NCI-H1092 (cell line): ENCODE measurements around the gene HS3ST3A1.
"Not testable (repeated sequence)": the region's sequence is repeated elsewhere in the genome, so short reads cannot be mapped to it uniquely, and the experiment has no call there.

ENCODE experiments used
- DNase-seq: peaks from one replicate; lab custom pipeline; 2025; lab: John Stamatoyannopoulos, UW

HS3ST3A1 gene

DNA sequence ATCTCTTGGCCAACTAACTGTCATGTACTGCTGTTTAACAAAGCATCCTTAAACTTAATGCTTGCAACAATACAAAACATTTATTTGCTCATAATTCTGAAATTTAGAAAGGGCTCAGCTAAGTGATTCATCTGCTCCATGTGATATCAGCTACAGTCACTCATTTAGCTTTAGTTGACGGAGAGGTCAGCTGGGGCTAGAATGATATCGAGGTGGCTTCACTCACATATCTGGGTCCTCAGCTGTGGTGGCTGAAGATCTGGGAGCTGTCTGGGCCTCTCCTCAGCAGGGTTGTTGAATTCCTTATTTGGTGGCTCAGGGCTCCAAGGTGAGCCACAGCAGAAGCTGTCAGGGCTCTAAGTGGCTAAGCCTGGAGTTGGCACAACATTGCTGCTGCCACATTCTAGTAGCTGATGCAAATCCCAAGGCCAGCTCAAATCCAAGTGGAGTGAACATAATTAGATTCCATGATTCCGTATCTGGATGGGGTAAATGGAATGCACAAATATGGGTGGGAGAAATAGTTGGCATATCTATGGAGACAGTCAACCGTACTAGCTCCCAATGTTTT, 62.8 kb downstream of the HS3ST3A1 start:
- no peak for DNase-seq

- DNase-seq: no peak
Observed at GRCh38 chr17:13537871-13538643, 63.7 kb downstream of the HS3ST3A1 start.

DNA sequence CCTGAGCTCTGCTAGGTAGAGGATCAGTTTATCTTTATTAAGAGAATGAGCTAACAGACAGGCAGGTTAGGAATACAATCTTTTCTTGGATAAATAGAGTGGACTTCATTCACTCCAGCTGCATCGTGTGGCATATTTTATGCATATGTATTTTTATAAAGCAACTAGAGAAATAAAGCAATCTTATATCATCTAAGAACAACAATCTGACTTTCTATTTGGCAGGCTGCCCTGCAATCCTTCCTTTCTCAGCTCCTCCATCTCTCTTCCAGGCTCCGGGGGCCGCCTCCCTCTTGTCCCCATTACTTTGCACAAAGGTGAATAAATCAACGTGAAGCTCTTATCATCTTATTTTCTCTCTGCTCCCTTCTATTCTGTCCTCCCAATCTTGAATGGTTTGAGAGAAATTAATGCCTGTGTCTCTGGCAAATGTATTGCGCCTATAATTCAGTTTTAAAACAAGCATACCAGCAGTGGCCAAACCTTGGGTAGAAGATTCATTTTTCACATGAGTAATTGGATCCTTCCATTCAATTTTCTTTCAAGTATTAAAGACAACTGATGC, 64.5 kb downstream of the HS3ST3A1 start:
- no peak for DNase-seq

DNA sequence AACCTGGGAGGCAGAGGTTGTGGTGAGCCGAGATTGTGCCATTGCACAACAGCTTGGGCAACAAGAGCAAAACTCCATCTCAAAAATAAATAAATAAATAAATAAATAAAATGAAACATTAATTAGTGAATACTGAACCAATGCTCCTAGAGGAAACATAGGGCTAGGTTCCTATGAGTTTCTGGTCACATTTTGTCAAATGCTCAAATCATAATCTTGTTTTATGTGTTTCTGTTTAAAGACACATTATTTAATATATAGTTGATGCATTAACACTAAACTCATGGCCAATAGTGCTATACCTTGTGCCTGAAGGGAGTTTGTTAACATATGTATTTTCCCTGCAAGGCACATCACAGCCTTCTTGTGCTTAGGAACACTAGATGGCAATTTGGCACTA, 66.8 kb downstream of the HS3ST3A1 start:
- no peak for DNase-seq

DNA sequence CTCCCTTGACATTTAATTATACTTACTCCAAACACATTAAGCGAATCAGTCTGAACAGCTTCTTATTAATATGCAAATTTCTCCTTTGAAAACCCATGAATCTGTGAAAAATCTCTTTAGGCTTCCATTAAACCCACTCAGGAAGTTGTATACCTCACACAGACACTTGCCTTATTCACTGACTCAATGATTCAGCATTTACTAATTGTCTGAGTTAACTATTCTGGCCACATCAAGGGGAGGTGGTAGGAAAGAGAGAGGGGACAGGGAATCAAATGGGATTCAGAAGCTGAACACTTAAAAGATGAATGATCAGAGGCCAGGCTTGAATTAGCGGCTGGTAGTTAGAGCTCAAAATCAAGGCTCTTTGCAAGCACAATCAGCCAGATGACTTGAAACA, 70.0 kb downstream of the HS3ST3A1 start:
- no peak for DNase-seq

- no peak for DNase-seq
Observed at GRCh38 chr17:13525876-13526275, 75.9 kb downstream of the HS3ST3A1 start.

DNA sequence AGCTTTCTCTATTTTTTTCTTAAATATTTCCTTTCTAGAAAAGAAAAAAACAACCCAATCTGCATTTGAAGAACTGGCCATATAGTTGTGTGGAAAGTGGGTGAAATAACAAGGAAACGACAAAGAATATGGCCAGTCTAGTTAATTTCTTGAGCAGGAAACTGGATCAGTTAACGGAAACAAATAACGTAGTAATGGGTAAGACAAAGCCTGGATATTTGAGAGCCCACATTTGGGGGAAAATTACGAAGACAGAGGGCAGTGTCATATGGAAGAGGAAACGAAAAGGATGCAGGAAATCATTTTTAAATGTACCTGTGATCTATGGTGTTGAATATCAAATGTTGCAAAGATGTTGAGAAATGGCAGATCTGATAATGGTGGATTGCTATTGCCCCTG, 78.6 kb downstream of the HS3ST3A1 start:
- DNase-seq: no peak

- no peak for DNase-seq
Observed at GRCh38 chr17:13522749-13523148, 79.0 kb downstream of the HS3ST3A1 start.

DNA sequence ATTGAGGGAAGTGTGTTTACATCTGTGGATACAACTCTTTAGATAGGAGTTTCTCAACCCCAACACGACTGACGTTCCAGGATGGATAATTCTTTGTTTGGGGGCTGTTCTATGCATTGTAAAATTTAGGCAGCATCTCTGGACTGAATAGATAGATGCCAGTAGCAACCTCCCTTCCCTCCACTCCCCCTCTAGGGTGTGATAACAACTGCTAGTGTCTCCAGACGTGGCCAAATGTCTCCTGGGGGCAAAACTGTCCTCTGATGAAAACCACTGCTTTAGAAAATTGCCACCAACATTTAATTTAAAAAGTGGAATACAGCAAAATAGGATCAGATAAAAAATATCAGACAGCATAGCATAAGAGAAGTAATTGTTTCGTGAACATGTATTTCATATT, 79.9 kb downstream of the HS3ST3A1 start:
- DNase-seq: no peak

DNA sequence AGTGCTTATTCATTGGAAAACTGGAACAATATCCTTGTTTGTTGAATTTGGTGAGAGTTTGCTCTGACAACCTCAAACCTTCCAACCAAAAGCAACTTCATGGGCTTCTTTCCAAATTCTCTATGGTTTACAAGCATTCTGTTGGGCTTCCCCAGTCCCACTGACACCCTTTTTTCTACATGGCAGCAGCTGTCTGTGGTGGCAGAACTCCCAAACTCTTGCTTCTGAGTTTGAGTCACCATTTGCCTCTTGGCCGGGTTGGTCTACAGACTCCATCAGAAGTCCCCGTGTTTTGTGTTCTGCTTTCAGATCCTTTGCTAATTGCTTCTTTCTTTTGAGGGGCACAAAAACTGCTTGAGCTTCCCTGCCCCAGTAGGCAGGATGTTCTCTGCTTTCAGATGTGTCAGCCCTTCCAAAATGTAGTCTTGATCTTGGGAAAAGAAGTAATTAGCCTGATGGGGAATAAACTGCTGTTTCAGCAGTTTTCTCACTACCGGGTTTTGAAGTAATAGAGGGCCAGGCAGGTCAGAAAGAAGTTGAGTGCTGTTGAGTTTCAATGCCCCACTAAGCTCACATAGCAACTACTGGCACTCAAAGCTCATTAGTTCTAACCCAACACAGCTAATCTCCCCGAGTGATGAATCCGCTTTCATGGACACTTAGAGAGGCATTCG, 80.7 kb downstream of the HS3ST3A1 start:
- no peak for DNase-seq

DNA sequence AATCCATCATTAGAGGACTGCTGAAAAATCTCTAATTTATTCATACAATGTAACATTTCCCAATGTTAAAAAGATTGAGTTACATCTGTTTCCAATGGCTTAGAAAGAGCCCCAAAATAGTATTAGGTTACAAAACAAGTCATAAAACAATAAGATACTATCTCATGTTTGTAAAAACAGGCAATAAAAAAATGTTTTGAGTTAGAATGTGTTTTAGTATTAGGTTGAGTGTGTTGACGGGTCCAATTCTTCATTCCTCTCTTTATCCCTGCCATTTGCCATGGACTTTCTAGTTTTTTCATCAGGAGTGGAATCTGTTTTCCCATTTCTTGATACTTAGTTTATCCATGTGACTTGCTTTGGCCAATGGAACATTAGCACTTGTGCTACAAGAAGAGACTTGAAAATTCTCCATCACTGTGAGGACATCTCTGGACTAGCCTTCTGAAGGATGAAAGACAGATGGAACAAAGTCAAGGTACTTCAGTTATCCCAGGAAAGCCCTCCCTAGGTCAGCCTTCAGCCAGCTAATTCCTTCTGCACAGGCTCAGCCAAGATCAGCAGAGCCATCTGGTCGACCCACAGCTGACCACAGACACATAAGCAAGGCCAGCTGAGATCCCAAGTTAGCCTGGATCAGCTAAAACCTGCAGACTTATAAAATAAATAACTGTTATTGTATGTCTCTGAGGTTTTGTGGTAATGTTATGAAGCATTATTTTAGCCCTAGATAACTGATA, 83.3 kb downstream of the HS3ST3A1 start:
- no peak for DNase-seq

DNA sequence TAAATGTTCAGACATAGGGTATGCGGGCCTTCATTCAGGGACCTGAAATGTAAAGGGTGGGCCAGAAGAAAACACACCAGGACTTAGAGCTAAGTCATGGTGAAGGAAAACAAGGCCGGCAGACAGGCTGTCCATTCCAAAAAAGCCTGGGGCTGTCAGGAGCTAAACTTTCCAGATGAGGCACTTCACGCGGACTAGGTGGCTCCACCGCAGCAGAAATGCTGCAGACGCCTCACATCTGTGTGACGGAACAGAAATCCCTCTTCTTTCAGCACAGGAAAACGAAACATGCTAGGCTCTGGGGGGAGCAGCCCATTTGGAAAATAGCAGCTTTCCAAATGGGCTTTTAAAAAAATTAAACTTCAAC, 88.7 kb downstream of the HS3ST3A1 start:
- DNase-seq: no peak

DNA sequence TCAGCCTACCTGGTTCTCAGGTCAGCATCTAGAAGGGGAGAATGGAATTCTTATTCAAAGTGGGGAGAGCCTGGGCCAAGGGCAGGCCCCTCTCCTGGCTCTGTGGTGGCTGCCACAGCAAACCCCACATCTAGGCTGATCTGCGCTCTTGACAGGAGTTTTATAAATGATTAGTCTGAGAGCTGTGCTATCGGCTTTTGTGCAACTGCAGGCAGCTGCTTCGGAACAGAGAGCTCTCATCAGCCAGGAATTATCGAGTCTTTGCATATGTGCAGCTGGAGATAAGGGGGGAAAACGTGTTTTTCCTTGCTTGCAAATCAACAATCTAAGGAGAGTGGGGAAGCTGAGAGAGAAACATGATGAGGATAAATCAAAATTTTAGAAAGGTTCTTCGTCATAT, 91.7 kb downstream of the HS3ST3A1 start:
- no peak for DNase-seq

- no peak for DNase-seq
Observed at GRCh38 chr17:13509527-13509926, 92.2 kb downstream of the HS3ST3A1 start.

- DNase-seq: no peak
Observed at GRCh38 chr17:13508896-13509295, 92.8 kb downstream of the HS3ST3A1 start.

DNA sequence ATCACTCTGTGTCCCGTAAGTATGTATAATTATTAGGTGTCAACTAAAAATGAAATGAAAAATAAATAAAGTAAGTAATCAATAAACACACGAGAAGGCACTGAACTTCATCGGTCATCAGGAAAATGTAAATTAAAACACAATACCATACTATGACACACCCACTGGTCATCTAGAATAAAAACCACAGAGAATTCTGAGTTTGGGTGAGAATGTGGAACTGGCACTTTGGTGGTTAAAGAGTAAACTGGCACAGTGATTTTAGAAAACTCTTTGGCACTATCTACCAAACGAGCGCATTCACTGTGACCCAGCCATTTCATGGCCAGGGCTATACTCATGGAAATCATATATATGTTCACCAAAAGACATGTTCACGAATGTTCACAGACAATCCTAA, 98.2 kb downstream of the HS3ST3A1 start:
- DNase-seq: no peak

DNA sequence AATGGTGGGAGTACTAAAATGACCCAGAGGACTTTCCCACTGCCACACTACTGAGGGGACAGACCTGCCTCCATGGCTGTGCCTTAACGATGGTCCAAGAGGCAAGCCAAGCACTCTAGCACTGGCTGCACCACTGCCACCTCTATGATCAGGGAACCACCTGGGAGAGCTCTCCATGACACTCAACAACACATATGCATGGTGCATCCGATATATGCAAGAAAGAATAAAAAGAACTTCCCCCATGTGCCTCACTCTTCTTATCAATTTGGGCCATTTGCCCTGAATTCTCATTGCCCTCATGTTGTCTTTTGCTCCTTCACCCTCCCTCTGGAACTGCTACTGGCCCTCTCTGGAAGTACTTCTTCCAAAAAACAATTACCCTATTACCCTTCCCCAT, 99.5 kb downstream of the HS3ST3A1 start:
- DNase-seq: no peak

DNA sequence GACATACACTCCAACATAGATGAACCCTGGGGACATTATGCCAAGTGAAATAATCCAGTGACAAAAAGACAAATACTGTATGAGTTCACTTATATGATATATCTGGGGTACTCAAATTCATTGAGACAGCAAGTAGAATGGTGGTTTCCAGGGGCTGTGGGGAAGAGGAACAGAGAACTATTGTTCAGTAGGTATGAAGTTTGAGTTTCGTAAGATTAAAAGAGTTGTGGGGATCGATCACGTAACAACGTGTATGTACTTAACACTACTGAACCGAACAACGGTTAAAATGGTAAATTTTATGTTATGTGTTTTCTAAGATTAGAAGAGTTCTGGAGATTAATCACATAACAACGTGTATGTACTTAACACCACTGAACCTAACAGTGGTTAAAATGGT, 100.8 kb downstream of the HS3ST3A1 start:
- no peak for DNase-seq

- no peak for DNase-seq
Observed at GRCh38 chr17:13498184-13498583, 103.5 kb downstream of the HS3ST3A1 start.

- DNase-seq: not testable (repeated sequence)
Observed at GRCh38 chr17:13496553-13497056, 105.1 kb downstream of the HS3ST3A1 start.

DNA sequence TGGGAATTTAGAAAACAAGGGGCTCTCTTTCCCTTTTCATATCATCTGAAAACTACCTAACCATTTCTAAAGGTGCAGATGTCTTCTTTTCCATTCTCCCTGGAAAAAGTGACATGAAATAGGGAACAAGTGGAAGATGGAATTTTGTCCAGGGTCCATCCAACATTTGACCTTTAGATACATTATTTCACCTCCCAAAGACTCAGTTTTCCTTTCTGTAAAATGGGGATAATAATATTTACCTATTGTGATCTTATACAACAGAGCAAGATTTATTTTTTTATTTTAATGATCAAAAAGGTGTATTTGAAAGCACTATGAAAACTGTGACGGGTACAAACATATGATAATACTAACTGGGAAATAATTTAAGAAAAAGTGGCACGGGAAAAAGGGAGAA, 106.3 kb downstream of the HS3ST3A1 start:
- no peak for DNase-seq

GRCh38 chr17:13492737-13493122, 109.0 kb downstream of the HS3ST3A1 start:
- DNase-seq: no peak
